ENCODE results near the gene SSBP4.

DNA sequence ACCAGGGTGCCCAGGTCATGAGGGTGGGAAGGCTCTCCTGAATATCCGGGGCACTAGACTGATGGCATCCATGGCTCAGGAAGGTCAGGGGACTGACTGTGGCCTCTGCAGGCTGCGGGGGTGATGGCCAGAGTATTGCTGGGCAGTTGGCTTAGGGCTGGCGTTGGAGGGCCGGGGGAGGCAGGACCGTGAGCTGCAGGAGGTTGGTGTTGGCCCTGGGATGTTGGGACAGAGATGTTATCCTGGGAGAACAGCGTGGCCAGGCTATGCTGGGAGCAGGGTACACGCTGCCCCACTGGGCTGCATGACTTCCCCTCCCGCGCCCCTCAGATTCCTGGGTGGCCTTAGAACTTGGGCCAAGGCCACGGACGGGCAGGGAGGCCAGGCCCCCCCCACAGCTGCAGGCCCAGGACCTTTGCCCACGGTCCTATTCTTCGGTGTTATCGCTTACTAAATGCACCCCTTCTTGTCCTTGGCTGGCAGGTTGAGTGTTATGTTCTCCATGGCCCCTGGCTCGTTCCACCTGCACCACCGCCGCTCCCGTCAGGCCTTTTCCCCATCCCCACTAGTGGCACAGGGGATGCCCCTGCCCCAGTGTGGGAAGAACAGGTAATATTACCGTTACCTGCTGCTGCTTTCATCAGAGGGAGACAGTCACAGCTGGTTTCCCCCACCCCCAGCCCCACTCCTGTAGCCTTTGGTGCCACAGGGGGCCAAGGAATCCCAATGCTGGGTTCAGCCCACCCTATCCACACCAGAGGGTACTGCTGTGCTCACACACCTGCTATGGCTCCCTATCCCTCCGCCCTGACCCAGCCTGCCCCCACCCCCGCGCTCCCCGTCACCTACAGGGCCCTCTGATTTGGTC is 22.0 kb downstream of the SSBP4 start:
- TF ChIP-seq POLR2A (IDR thresholded peaks at IDR 0.05): no peak
- TF ChIP-seq, protein P1, sequence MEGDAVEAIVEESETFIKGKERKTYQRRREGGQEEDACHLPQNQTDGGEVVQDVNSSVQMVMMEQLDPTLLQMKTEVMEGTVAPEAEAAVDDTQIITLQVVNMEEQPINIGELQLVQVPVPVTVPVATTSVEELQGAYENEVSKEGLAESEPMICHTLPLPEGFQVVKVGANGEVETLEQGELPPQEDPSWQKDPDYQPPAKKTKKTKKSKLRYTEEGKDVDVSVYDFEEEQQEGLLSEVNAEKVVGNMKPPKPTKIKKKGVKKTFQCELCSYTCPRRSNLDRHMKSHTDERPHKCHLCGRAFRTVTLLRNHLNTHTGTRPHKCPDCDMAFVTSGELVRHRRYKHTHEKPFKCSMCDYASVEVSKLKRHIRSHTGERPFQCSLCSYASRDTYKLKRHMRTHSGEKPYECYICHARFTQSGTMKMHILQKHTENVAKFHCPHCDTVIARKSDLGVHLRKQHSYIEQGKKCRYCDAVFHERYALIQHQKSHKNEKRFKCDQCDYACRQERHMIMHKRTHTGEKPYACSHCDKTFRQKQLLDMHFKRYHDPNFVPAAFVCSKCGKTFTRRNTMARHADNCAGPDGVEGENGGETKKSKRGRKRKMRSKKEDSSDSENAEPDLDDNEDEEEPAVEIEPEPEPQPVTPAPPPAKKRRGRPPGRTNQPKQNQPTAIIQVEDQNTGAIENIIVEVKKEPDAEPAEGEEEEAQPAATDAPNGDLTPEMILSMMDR (IDR thresholded peaks at IDR 0.05): no peak

All from testis (tissue), 2 donors.